SK-N-SH (cell line): Measurements from ENCODE around the gene ABCG1. TPM values are rescaled to one million over a fixed set of nuclear protein-coding genes. Genes with fewer than 3 reads are reported as not detected.

Source experiments
- CTCF ChIA-PET: fragments of 300-600, 350-600 bp; formaldehyde crosslinking; extraction: SDS; loops from one replicate; lab custom pipeline; 2021; lab: Yijun Ruan, JAX
- POLR2A ChIA-PET: fragments of 350-600 bp; sonication (Branson Sonifier 250); formaldehyde crosslinking; extraction: SDS; loops from one replicate; lab custom pipeline; 2020; ENCODE audit warnings: antibody characterized with exemption, inconsistent platforms; lab: Yijun Ruan, JAX
- DNase-seq: peaks from one replicate; pipeline ENCODE4 v3.0.0; 2012
- H2AFZ ChIP-seq: fragments of 200-600 bp; sonication (generic); 2 replicates; pipeline ENCODE4 v1.8.1; 2016; ENCODE audit warnings: antibody characterized with exemption, mild to moderate bottlenecking, low read depth
- H3F3A ChIP-seq: fragments of 200-600 bp; sonication (generic); replicated peaks from 2 replicates; pipeline ENCODE3; 2016; ENCODE audit warnings: antibody characterized with exemption, mild to moderate bottlenecking; ENCODE audit not compliant: insufficient read depth
- H3K27ac ChIP-seq, 2 experiments: fragments of 200-500 bp in 1 of 2; fragments of 200-600 bp in 1 of 2; sonication (Bioruptor generic) in 1 of 2; sonication (generic), shearing (Covaris generic) in 1 of 2; 2 replicates each; pipeline versions ENCODE4 v1.5.1 to v1.6.1; 2014 to 2016; ENCODE audit warnings: low read depth in 2 of 2, inconsistent platforms in 1 of 2, low read length in 1 of 2, mild to moderate bottlenecking in 1 of 2, mixed read lengths in 1 of 2
- H3K27me3 ChIP-seq: fragments of 200-600 bp; sonication (generic), shearing (Covaris generic); 2 replicates; pipeline ENCODE4 v1.6.1; 2016; ENCODE audit warnings: mixed run types; ENCODE audit not compliant: insufficient read depth
- H3K36me3 ChIP-seq, 2 experiments: fragments of 200-500 bp in 1 of 2; fragments of 200-600 bp in 1 of 2; sonication (Bioruptor generic) in 1 of 2; sonication (generic) in 1 of 2; replicated peaks in 1 of 2; 2 replicates each; pipeline versions ENCODE3 to v1.5.1; 2014 to 2016; ENCODE audit warnings: low read length in 1 of 2, mild to moderate bottlenecking in 1 of 2; ENCODE audit not compliant: insufficient read depth in 2 of 2, control insufficient read depth in 1 of 2
- H3K4me1 ChIP-seq, 2 experiments: fragments of 200-500 bp in 1 of 2; fragments of 200-600 bp in 1 of 2; sonication (Bioruptor generic) in 1 of 2; sonication (generic), shearing (Covaris generic) in 1 of 2; 2 replicates each; pipeline versions ENCODE4 v1.5.1 to v1.6.1; 2014 to 2016; ENCODE audit warnings: low read depth in 1 of 2, low read length in 1 of 2, mixed run types in 1 of 2; ENCODE audit not compliant: insufficient read depth in 2 of 2, control insufficient read depth in 1 of 2
- H3K4me2 ChIP-seq: fragments of 200-600 bp; sonication (generic), shearing (Covaris generic); 2 replicates; pipeline ENCODE4 v1.6.1; 2017; ENCODE audit warnings: mixed run types
- H3K4me3 ChIP-seq, 2 experiments: fragments of 200-500 bp in 1 of 2; fragments of 200-600 bp in 1 of 2; sonication (Bioruptor generic) in 1 of 2; sonication (generic), shearing (Covaris generic) in 1 of 2; 2 replicates each; pipeline versions ENCODE4 v1.5.1 to v1.8.1; 2014 to 2016; ENCODE audit warnings: low read depth in 2 of 2, inconsistent platforms in 1 of 2, low read length in 1 of 2, mild to moderate bottlenecking in 1 of 2, mixed read lengths in 1 of 2, moderate library complexity in 1 of 2
- H3K79me2 ChIP-seq: fragments of 200-600 bp; sonication (generic); 2 replicates; pipeline ENCODE4 v1.8.1; 2017; ENCODE audit warnings: mild to moderate bottlenecking; ENCODE audit not compliant: insufficient read depth
- H3K9ac ChIP-seq: fragments of 200-600 bp; sonication (generic); 2 replicates; pipeline ENCODE4 v1.6.1; 2017; ENCODE audit warnings: mixed run types
- H3K9me2 ChIP-seq: fragments of 200-600 bp; sonication (generic); 2 replicates; pipeline ENCODE4 v1.6.1; 2017; ENCODE audit warnings: mixed run types
- H3K9me3 ChIP-seq: fragments of 200-600 bp; sonication (generic); 2 replicates; pipeline ENCODE4 v1.6.1; 2017; ENCODE audit warnings: mixed run types, mild to moderate bottlenecking, moderate library complexity
- H4K20me1 ChIP-seq: fragments of 200-600 bp; sonication (generic); 2 replicates; pipeline ENCODE4 v1.6.1; 2017; ENCODE audit warnings: mild to moderate bottlenecking, mixed run types; ENCODE audit not compliant: insufficient read depth
- ELF1 ChIP-seq: IDR thresholded peaks from 2 replicates; pipeline ENCODE4 v1.4.0; 2012
- EP300 ChIP-seq, 2 experiments: IDR thresholded peaks; 2 replicates each; pipeline versions ENCODE4 v1.4.0 to v1.6.1; 2012; ENCODE audit warnings: borderline replicate concordance in 1 of 2, low read depth in 1 of 2, low read length in 1 of 2
- GABPA ChIP-seq: IDR thresholded peaks from 2 replicates; pipeline ENCODE4 v1.4.0; 2012; ENCODE audit warnings: low read depth, mild to moderate bottlenecking
- IRF3 ChIP-seq: fragments of 150-350 bp; IDR thresholded peaks from 2 replicates; pipeline ENCODE4 v1.6.1; 2016; ENCODE audit warnings: mild to moderate bottlenecking, low read depth, low read length
- JUND ChIP-seq: IDR thresholded peaks from 2 replicates; pipeline ENCODE4 v1.4.0; 2012
- NFIC ChIP-seq: IDR thresholded peaks from 2 replicates; pipeline ENCODE4 v1.4.0; 2012; ENCODE audit warnings: borderline replicate concordance
- NRF1 ChIP-seq: IDR thresholded peaks from 2 replicates; pipeline ENCODE4 v1.6.1; 2012; ENCODE audit warnings: low read depth, mild to moderate bottlenecking, low read length
- PBX3 ChIP-seq: IDR thresholded peaks from 2 replicates; pipeline ENCODE4; 2012
- POLR2AphosphoS5 ChIP-seq: IDR thresholded peaks from 2 replicates; pipeline ENCODE4 v1.6.1; 2012; ENCODE audit warnings: low read depth, low read length
- TCF12 ChIP-seq: IDR thresholded peaks from 2 replicates; pipeline ENCODE4 v1.4.0; 2012
- TEAD4 ChIP-seq: IDR thresholded peaks from 2 replicates; pipeline ENCODE4 v1.4.0; 2012; ENCODE audit warnings: mild to moderate bottlenecking, borderline replicate concordance; ENCODE audit not compliant: insufficient read depth
- ZBTB33 ChIP-seq: IDR thresholded peaks from 2 replicates; pipeline ENCODE4 v1.4.0; 2012; ENCODE audit warnings: low read depth, borderline replicate concordance
- WGBS: methylation state at CpG from one replicate; pipeline ENCODE4 v1.1.6; 2017; ENCODE audit warnings: low lambda C conversion rate; 5-methylcytosine and 5-hydroxymethylcytosine counted together
- polyA plus RNA-seq, 3 experiments: library from polyadenylated mRNA; depleted of rRNA; stranded (reverse); fragments of >200 nt; gene quantifications; 2 replicates each; pipeline ENCODE4 v1.2.3, GENCODE V29; 2012
- TF ChIP-seq, protein P1 (sequence below): fragments of 200-600 bp; sonication (generic); IDR thresholded peaks from 2 replicates; pipeline ENCODE4 v1.6.1; 2017; ENCODE audit warnings: antibody characterized with exemption, mild to moderate bottlenecking, moderate library complexity
- TF ChIP-seq, protein P2 (sequence below): IDR thresholded peaks from 2 replicates; pipeline ENCODE4 v1.4.0; 2012; ENCODE audit warnings: low read depth

The ABCG1 gene
- polyA plus RNA-seq, 1 of the 3 experiments (the other 2 are of a cell fraction), result 0.07 TPM

DNA sequence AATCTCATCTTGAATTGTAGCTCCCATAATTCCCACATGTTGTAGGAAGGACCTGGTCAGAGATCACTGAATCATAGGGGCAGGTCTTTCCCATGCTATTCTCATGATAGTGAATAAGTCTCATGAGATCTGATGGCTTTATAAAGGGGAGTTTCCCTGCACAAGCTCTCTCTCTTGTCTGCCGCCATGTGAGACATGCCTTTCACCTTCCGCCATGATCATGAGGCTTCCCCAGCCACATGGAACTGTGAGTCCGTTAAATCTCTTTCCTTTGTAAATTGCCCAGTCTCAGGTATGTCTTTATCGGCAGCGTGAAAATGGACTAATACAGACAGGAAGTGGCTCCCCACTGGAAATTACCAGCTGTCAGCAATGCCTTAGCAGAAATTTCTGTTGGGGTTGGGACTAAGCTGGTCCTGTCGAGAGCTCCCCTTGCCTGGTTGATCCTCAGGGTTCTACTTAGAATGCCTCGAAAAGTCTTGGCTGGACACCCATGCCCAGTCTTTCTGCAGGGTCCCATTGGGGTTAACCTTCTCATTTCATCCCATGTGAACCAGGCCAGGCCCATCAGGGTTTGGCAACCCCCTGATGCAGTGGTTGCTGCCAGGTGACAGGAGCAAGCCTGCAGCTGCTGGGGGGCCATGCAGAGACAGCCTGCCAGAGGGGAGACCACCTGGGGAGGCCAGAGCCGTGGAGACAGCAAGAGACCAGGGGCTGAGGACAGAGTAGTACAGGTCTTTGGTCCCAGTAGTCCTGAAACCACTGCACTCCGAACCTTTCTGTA is 2.8 kb upstream of the ABCG1 start:
- no peak overlapping the region for H3K4me3 ChIP-seq
- ChIA-PET CTCF (no interaction called here), POLR2A (no interaction called here)
- H2AFZ ChIP-seq, result no peak overlapping the region
- H3F3A ChIP-seq, result no peaks in the 10 kb centered on the region
- H3K9me3 ChIP-seq, result no peaks in the 10 kb centered on the region
- no peak for TF ChIP-seq PBX3
- TF ChIP-seq ELF1, result no peak
- no peak for TF ChIP-seq TEAD4
- TF ChIP-seq NRF1, result no peak
- TF ChIP-seq TCF12, result no peak
- TF ChIP-seq, protein P1, sequence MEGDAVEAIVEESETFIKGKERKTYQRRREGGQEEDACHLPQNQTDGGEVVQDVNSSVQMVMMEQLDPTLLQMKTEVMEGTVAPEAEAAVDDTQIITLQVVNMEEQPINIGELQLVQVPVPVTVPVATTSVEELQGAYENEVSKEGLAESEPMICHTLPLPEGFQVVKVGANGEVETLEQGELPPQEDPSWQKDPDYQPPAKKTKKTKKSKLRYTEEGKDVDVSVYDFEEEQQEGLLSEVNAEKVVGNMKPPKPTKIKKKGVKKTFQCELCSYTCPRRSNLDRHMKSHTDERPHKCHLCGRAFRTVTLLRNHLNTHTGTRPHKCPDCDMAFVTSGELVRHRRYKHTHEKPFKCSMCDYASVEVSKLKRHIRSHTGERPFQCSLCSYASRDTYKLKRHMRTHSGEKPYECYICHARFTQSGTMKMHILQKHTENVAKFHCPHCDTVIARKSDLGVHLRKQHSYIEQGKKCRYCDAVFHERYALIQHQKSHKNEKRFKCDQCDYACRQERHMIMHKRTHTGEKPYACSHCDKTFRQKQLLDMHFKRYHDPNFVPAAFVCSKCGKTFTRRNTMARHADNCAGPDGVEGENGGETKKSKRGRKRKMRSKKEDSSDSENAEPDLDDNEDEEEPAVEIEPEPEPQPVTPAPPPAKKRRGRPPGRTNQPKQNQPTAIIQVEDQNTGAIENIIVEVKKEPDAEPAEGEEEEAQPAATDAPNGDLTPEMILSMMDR, result no peak
- no peak for TF ChIP-seq GABPA
- TF ChIP-seq EP300 (IDR thresholded peaks at IDR 0.05; ENCODE audit: borderline replicate concordance in 1 of 2, low read depth in 1 of 2, low read length in 1 of 2), result no peak
- no peak for TF ChIP-seq POLR2AphosphoS5
- TF ChIP-seq IRF3, result no peak
- no peak for DNase-seq
- 63% methylated on average over 8 of the region's 9 CpGs for WGBS
- no peak overlapping the region for H3K4me2 ChIP-seq
- H3K79me2 ChIP-seq, result no peaks in the 10 kb centered on the region
- H3K4me1 ChIP-seq, result peaks cover 0 to 9% of the 10 kb centered on the region in 2 experiments; a peak in 2 of 4 replicates
- no peak overlapping the region for H3K27ac ChIP-seq
- peaks cover 11% of the 10 kb centered on the region; the same call in 1 of the 2 replicates for H3K27me3 ChIP-seq
- no peaks in the 10 kb centered on the region for H3K36me3 ChIP-seq
- H3K9me2 ChIP-seq, result no peaks in the 10 kb centered on the region
- no peak overlapping the region for H3K9ac ChIP-seq
- H4K20me1 ChIP-seq, result no peaks in the 10 kb centered on the region

DNA sequence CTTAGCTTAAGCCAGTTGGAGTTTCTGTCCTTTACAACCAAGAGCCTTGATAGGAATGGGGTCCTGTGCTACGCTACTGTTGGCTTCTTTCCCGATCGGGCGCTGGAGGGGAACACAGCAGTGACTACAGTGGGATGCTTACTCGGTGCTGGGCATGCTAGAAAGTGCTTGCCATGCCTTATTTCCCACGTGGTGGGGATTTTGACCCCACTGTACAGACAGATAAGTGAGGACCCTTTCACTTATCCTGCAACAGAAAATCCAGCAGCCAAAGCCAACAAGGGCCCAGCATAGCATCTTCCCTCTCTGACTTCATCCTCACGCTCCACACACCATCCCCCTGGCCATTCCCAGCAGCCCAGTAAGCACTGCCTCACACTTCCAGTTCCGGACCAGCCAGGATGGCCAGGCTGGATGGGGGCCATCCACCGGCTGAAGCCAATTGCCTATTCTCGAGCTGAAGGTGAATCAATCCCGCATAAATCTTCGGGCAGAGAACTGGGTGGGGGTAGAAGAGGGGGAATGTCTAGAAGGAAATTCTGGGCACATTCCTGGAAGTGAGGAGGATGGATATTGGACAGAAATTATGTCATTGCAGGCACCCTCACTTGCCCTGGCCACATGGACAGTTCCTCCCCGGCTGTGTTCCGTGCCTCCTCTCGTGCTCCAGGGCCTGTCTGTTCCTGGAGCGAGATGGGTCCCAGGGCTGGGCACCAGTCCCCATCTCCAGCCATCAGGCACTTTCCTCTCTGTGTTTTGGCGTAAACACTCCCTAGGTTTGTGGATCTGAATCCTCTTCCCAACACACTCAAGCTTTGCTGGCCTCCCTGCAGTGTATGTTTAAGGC is 2.0 kb upstream of the ABCG1 start:
- no peak overlapping the region for H3K4me2 ChIP-seq
- ChIA-PET POLR2A (no interaction called here), CTCF (no interaction called here)
- H3K27ac ChIP-seq, result no peak overlapping the region
- peaks cover 11% of the 10 kb centered on the region; the same call in 1 of the 2 replicates for H3K27me3 ChIP-seq
- no peaks in the 10 kb centered on the region for H3K9me3 ChIP-seq
- no peak overlapping the region for H3K9ac ChIP-seq
- WGBS, result 71% methylated on average over 9 of the region's 17 CpGs
- no peaks in the 10 kb centered on the region for H3K9me2 ChIP-seq
- H3K79me2 ChIP-seq, result no peaks in the 10 kb centered on the region
- H3K4me3 ChIP-seq, result no peak overlapping the region
- no peaks in the 10 kb centered on the region for H4K20me1 ChIP-seq
- peaks cover 0 to 17% of the 10 kb centered on the region in 2 experiments; a peak in 2 of 4 replicates for H3K4me1 ChIP-seq
- no peak overlapping the region for H2AFZ ChIP-seq
- no peaks in the 10 kb centered on the region for H3K36me3 ChIP-seq
- no peaks in the 10 kb centered on the region for H3F3A ChIP-seq
- DNase-seq, result no peak
- TF ChIP-seq, protein P2, sequence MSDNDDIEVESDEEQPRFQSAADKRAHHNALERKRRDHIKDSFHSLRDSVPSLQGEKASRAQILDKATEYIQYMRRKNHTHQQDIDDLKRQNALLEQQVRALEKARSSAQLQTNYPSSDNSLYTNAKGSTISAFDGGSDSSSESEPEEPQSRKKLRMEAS, result no peak
- no peak for TF ChIP-seq GABPA
- TF ChIP-seq JUND, result no peak
- no peak for TF ChIP-seq TCF12
- no peak for TF ChIP-seq IRF3
- no peak for TF ChIP-seq ZBTB33
- TF ChIP-seq NFIC, result no peak
